Measurements from ENCODE around the gene KRIT1.
"Not testable (repeated sequence)": the region's sequence is repeated elsewhere in the genome, so short reads cannot be mapped to it uniquely, and the experiment has no call there.

The KRIT1 gene

GRCh38 chr7:92250603-92251002 is 4.9 kb upstream of the KRIT1 start:
- DNase-seq (ENCODE audit: low read depth in 1 of 2, low spot score in 1 of 2), result no peak

- DNase-seq (ENCODE audit: low read depth in 1 of 2, low spot score in 1 of 2), result no peak
Observed at GRCh38 chr7:92246360-92247101, 817 bp upstream of the KRIT1 start.

- DNase-seq (ENCODE audit: low read depth in 1 of 2, low spot score in 1 of 2), result no peak
Observed at GRCh38 chr7:92244808-92245486, 767 bp downstream of the KRIT1 start.

GRCh38 chr7:92242972-92243371 is 2.7 kb downstream of the KRIT1 start:
- no peak for DNase-seq (ENCODE audit: low read depth in 1 of 2, low spot score in 1 of 2)

GRCh38 chr7:92230547-92230946 is 15.2 kb downstream of the KRIT1 start:
- DNase-seq (ENCODE audit: low read depth in 1 of 2, low spot score in 1 of 2), result no peak

GRCh38 chr7:92228742-92229141 is 17.0 kb downstream of the KRIT1 start:
- DNase-seq (ENCODE audit: low read depth in 1 of 2, low spot score in 1 of 2), result no peak

GRCh38 chr7:92228100-92228499 is 17.6 kb downstream of the KRIT1 start:
- DNase-seq (ENCODE audit: low read depth in 1 of 2, low spot score in 1 of 2), result no peak

- DNase-seq (ENCODE audit: low read depth in 1 of 2, low spot score in 1 of 2), result no peak
Observed at GRCh38 chr7:92226981-92227380, 18.7 kb downstream of the KRIT1 start.

GRCh38 chr7:92221766-92222165 is 23.9 kb downstream of the KRIT1 start:
- DNase-seq (ENCODE audit: low read depth in 1 of 2, low spot score in 1 of 2), result no peak

GRCh38 chr7:92206672-92207071 is 39.0 kb downstream of the KRIT1 start:
- DNase-seq (ENCODE audit: low read depth in 1 of 2, low spot score in 1 of 2), result no peak

- no peak for DNase-seq (ENCODE audit: low read depth in 1 of 2, low spot score in 1 of 2)
Observed at GRCh38 chr7:92205987-92206386, 39.7 kb downstream of the KRIT1 start.

- no peak for DNase-seq (ENCODE audit: low read depth in 1 of 2, low spot score in 1 of 2)
Observed at GRCh38 chr7:92200791-92201190, 44.9 kb downstream of the KRIT1 start.

- no peak for DNase-seq (ENCODE audit: low read depth in 1 of 2, low spot score in 1 of 2)
Observed at GRCh38 chr7:92192326-92192725, 53.4 kb downstream of the KRIT1 start.

GRCh38 chr7:92189246-92189645 is 56.5 kb downstream of the KRIT1 start:
- not testable (repeated sequence) for DNase-seq (ENCODE audit: low read depth in 1 of 2, low spot score in 1 of 2)

GRCh38 chr7:92184294-92184693 is 61.4 kb downstream of the KRIT1 start:
- not testable (repeated sequence) for DNase-seq (ENCODE audit: low read depth in 1 of 2, low spot score in 1 of 2)

- peak; percentile 79 to 89 for DNase-seq (ENCODE audit: low read depth in 1 of 2, low spot score in 1 of 2)
Observed at GRCh38 chr7:92178928-92179924, 66.5 kb downstream of the KRIT1 start, which contains the start of gene LRRD1. TSS of gene LRRD1 (minus strand) at chr7:92179142. CDS start at chr7:92165202, 13,940 bp downstream.

- DNase-seq (ENCODE audit: low read depth in 1 of 2, low spot score in 1 of 2), result no peak
Observed at GRCh38 chr7:92177362-92177761, 68.4 kb downstream of the KRIT1 start.

- DNase-seq (ENCODE audit: low read depth in 1 of 2, low spot score in 1 of 2), result not testable (repeated sequence)
Observed at GRCh38 chr7:92169529-92169928, 76.2 kb downstream of the KRIT1 start.

- no peak for DNase-seq (ENCODE audit: low read depth in 1 of 2, low spot score in 1 of 2)
Observed at GRCh38 chr7:92161271-92161670, 84.4 kb downstream of the KRIT1 start.

- no peak for DNase-seq (ENCODE audit: low read depth in 1 of 2, low spot score in 1 of 2)
Observed at GRCh38 chr7:92158660-92159575, 86.8 kb downstream of the KRIT1 start.

All from stimulated activated CD4-positive, alpha-beta T cell treated with anti-CD3 and anti-CD28 coated beads, Interleukin-15, amount 100 ng/mL, for 1 hour (primary cell).